Measurements from ENCODE around the gene CLDN15. TPM values are rescaled to one million over a fixed set of nuclear protein-coding genes. Genes with fewer than 3 reads are reported as not detected.

Gene CLDN15
- total and polyA plus RNA-seq, 3 donors from 2014 or later, result 12.1 to 20.2 (median 13.6) TPM

GRCh38 chr7:101251871-101252659, 14.5 kb upstream of the CLDN15 start:
- H3K27ac ChIP-seq, result peak overlapping the region; percentile 66 to 71
- 0 to 1% methylated on average over 31 to 55 of the region's 55 CpGs for WGBS, 2 donors
- DNase-seq, result peak; percentile 98

GRCh38 chr7:101250324-101250723, 12.7 kb upstream of the CLDN15 start:
- no peak for DNase-seq
- Histone ChIP-seq H3K4me3 (no peak overlapping the region), H3K27ac (no peak overlapping the region), H3K4me1 (peaks cover 7% of the 10 kb centered on the region), H3K36me3 (ENCODE audit: low read depth, missing control alignments) (no peaks in the 10 kb centered on the region), H3K9me3 (no peaks in the 10 kb centered on the region), H3K27me3 (no peaks in the 10 kb centered on the region)
- TF ChIP-seq POLR2A (IDR thresholded peaks at IDR 0.05) (no peak), CTCF (IDR thresholded peaks at IDR 0.05) (no peak)
- 87 to 90% methylated on average over 3 of the region's 3 CpGs for WGBS, 2 donors
- intact Hi-C loops (cut with DNase I; ENCODE audit: low total_unique reads), result no loop called here

More at GRCh38 chr7:101251871-101252659, 14.5 kb upstream of the CLDN15 start:
- Histone ChIP-seq H3K9me3 (no peaks in the 10 kb centered on the region), H3K4me3 (peak overlapping the region; percentile 67 to 94), H3K27me3 (no peaks in the 10 kb centered on the region), H3K4me1 (peaks cover 7% of the 10 kb centered on the region), H3K36me3 (ENCODE audit: low read depth, missing control alignments) (no peaks in the 10 kb centered on the region)
- no peak for TF ChIP-seq POLR2A (IDR thresholded peaks at IDR 0.05)
- peak in 1 of 3 experiments; percentile 12 for TF ChIP-seq CTCF (IDR thresholded peaks at IDR 0.05)
- intact Hi-C loops (cut with DNase I; ENCODE audit: low total_unique reads), result no loop called here

GRCh38 chr7:101248276-101248675, 10.7 kb upstream of the CLDN15 start:
- Histone ChIP-seq H3K4me1 (peaks cover 15% of the 10 kb centered on the region), H3K27me3 (no peaks in the 10 kb centered on the region), H3K9me3 (no peaks in the 10 kb centered on the region), H3K4me3 (no peak overlapping the region), H3K36me3 (ENCODE audit: low read depth, missing control alignments) (no peaks in the 10 kb centered on the region), H3K27ac (no peak overlapping the region)
- WGBS, 2 donors, result 78 to 96% methylated on average over 5 of the region's 5 CpGs
- no peak for DNase-seq
- intact Hi-C loops (cut with DNase I; ENCODE audit: low total_unique reads), result no loop called here
- no peak for TF ChIP-seq POLR2A (IDR thresholded peaks at IDR 0.05)
- no peak for TF ChIP-seq CTCF (IDR thresholded peaks at IDR 0.05)

- 19 to 27% methylated on average over 26 to 32 of the region's 32 CpGs for WGBS, 2 donors
- DNase-seq, result peak; percentile 35
- Histone ChIP-seq H3K27me3 (no peaks in the 10 kb centered on the region), H3K4me1 (peaks cover 19% of the 10 kb centered on the region), H3K9me3 (no peaks in the 10 kb centered on the region), H3K36me3 (ENCODE audit: low read depth, missing control alignments) (no peaks in the 10 kb centered on the region), H3K27ac (peak overlapping the region; percentile 96 to 98), H3K4me3 (peak overlapping the region; percentile 67 to 85)
- intact Hi-C loops (cut with DNase I; ENCODE audit: low total_unique reads), result no loop called here
- no peak for TF ChIP-seq POLR2A (IDR thresholded peaks at IDR 0.05)
- TF ChIP-seq CTCF (IDR thresholded peaks at IDR 0.05), result no peak
These were observed 7.6 kb upstream of the CLDN15 start for GRCh38 chr7:101245147-101245668.

Data from testis (tissue), 3 donors.